ENCODE data around the gene RFX6. TPM values are rescaled to one million over a fixed set of nuclear protein-coding genes. Genes with fewer than 3 reads are reported as not detected.

RFX6 gene
- total RNA-seq, 1 donor from 2014 or later: not detected

GRCh38 chr6:116974526-116975316 lies 97.7 kb downstream of the RFX6 start:
- no peak for DNase-seq (ENCODE audit: low read depth)
- Histone ChIP-seq H3K36me3 (ENCODE audit: control insufficient read depth, insufficient read depth, low read length) (no peaks in the 10 kb centered on the region), H3K4me3 (ENCODE audit: low read depth, low read length) (no peak overlapping the region), H3K27me3 (ENCODE audit: control insufficient read depth, insufficient read depth, low read length) (no peaks in the 10 kb centered on the region)
- TF ChIP-seq, protein P1, sequence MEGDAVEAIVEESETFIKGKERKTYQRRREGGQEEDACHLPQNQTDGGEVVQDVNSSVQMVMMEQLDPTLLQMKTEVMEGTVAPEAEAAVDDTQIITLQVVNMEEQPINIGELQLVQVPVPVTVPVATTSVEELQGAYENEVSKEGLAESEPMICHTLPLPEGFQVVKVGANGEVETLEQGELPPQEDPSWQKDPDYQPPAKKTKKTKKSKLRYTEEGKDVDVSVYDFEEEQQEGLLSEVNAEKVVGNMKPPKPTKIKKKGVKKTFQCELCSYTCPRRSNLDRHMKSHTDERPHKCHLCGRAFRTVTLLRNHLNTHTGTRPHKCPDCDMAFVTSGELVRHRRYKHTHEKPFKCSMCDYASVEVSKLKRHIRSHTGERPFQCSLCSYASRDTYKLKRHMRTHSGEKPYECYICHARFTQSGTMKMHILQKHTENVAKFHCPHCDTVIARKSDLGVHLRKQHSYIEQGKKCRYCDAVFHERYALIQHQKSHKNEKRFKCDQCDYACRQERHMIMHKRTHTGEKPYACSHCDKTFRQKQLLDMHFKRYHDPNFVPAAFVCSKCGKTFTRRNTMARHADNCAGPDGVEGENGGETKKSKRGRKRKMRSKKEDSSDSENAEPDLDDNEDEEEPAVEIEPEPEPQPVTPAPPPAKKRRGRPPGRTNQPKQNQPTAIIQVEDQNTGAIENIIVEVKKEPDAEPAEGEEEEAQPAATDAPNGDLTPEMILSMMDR (IDR thresholded peaks at IDR 0.05; ENCODE audit: insufficient read depth, low read length, poor library complexity, severe bottlenecking): no peak

DNA sequence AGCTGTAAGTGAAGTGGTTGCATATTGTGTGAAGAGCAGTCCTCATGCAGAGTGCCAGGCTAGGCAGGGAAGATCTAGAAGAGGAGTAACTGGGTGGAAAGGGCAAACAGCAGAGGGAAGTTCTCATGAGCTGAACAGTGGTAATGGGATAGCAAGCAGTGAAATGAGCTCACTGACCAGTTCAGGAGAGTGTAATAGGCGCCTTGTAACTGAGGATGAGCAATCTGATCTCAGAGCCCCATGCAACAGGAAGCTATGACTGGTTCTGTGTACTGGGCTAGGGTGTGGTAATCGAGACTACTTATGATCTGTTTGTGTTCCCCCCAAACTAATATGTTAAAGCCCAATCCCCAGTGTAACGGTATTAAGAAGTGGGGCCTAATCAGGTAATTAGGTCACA lies 98.6 kb downstream of the RFX6 start:
- H3K36me3 ChIP-seq (ENCODE audit: control insufficient read depth, insufficient read depth, low read length): no peaks in the 10 kb centered on the region
- H3K27me3 ChIP-seq (ENCODE audit: control insufficient read depth, insufficient read depth, low read length): no peaks in the 10 kb centered on the region
- no peak for DNase-seq (ENCODE audit: low read depth)
- H3K4me3 ChIP-seq (ENCODE audit: low read depth, low read length): no peak overlapping the region
- TF ChIP-seq, protein P1 (IDR thresholded peaks at IDR 0.05; ENCODE audit: insufficient read depth, low read length, poor library complexity, severe bottlenecking): no peak

GRCh38 chr6:116979560-116979959 lies 102.5 kb downstream of the RFX6 start:
- TF ChIP-seq, protein P1 (IDR thresholded peaks at IDR 0.05; ENCODE audit: insufficient read depth, low read length, poor library complexity, severe bottlenecking): no peak
- H3K27me3 ChIP-seq (ENCODE audit: control insufficient read depth, insufficient read depth, low read length): no peaks in the 10 kb centered on the region
- H3K4me3 ChIP-seq (ENCODE audit: low read depth, low read length): no peak overlapping the region
- no peak for DNase-seq (ENCODE audit: low read depth)
- no peaks in the 10 kb centered on the region for H3K36me3 ChIP-seq (ENCODE audit: control insufficient read depth, insufficient read depth, low read length)

Other genes starting within 250 kb of the RFX6 start
- gene ZUP1, start 208.5 kb upstream of the RFX6 start, total RNA-seq: 13.7 and 14.4 TPM in 2 replicates
- gene KPNA5, start 196.0 kb upstream of the RFX6 start, total RNA-seq: 9.3 and 13.6 TPM in 2 replicates
- 0.14 and 0.25 TPM in 2 replicates for gene FAM162B, start 111.5 kb upstream of the RFX6 start, total RNA-seq
- gene GPRC6A, start 48.2 kb upstream of the RFX6 start, total RNA-seq: not detected in 2 replicates